Activated T-cell treated with anti-CD3 and anti-CD28 coated beads, Interleukin-2, amount 50 U/mL, for 24 hours (primary cell): Measurements from ENCODE around the gene RNF169.
A peak's percentile ranks its signal among the peaks of the same experiment; 100 is the strongest.
"Not testable (repeated sequence)": the region's sequence is repeated elsewhere in the genome, so short reads cannot be mapped to it uniquely, and the experiment has no call there.

ENCODE experiments used
- DNase-seq: peaks from one replicate; pipeline ENCODE4 v3.0.0-alpha.2; 2020
- H3K27ac Mint-ChIP-seq: 2 replicates; pipeline ENCODE4 v1.8.0; 2020; ENCODE audit warnings: mild to moderate bottlenecking, mixed read lengths
- H3K27me3 Mint-ChIP-seq: 2 replicates; pipeline ENCODE4 v1.8.0; 2020; ENCODE audit warnings: mixed read lengths
- H3K36me3 Mint-ChIP-seq: 2 replicates; pipeline ENCODE4 v1.8.0; 2020; ENCODE audit warnings: low read depth, mixed read lengths
- H3K4me1 Mint-ChIP-seq: 2 replicates; pipeline ENCODE4 v1.8.0; 2020; ENCODE audit warnings: low read depth, mixed read lengths
- H3K4me3 Mint-ChIP-seq: 2 replicates; pipeline ENCODE4 v1.8.0; 2020; ENCODE audit warnings: mild to moderate bottlenecking, moderate library complexity, mixed read lengths
- H3K9me3 Mint-ChIP-seq: 2 replicates; pipeline ENCODE4 v1.8.0; 2020; ENCODE audit warnings: mixed read lengths

RNF169 gene

GRCh38 chr11:74743640-74744039 lies 5.0 kb upstream of the RNF169 start:
- no peaks in the 10 kb centered on the region for H3K36me3 Mint-ChIP-seq
- H3K4me3 Mint-ChIP-seq: no peak overlapping the region
- peak overlapping the region; percentile 31 for H3K27ac Mint-ChIP-seq
- H3K9me3 Mint-ChIP-seq: no peaks in the 10 kb centered on the region
- peaks cover 31% of the 10 kb centered on the region for H3K4me1 Mint-ChIP-seq
- H3K27me3 Mint-ChIP-seq: no peaks in the 10 kb centered on the region
- DNase-seq: no peak

GRCh38 chr11:74744277-74744676 lies 4.4 kb upstream of the RNF169 start:
- no peaks in the 10 kb centered on the region for H3K36me3 Mint-ChIP-seq
- H3K27me3 Mint-ChIP-seq: no peaks in the 10 kb centered on the region
- H3K4me1 Mint-ChIP-seq: peaks cover 31% of the 10 kb centered on the region
- no peaks in the 10 kb centered on the region for H3K9me3 Mint-ChIP-seq
- no peak overlapping the region for H3K27ac Mint-ChIP-seq
- no peak for DNase-seq
- H3K4me3 Mint-ChIP-seq: no peak overlapping the region

GRCh38 chr11:74746868-74747267 lies 1.8 kb upstream of the RNF169 start:
- no peaks in the 10 kb centered on the region for H3K27me3 Mint-ChIP-seq
- H3K36me3 Mint-ChIP-seq: peaks cover 10% of the 10 kb centered on the region
- no peak for DNase-seq
- no peaks in the 10 kb centered on the region for H3K9me3 Mint-ChIP-seq
- H3K4me1 Mint-ChIP-seq: peaks cover 37% of the 10 kb centered on the region
- H3K27ac Mint-ChIP-seq: no peak overlapping the region
- H3K4me3 Mint-ChIP-seq: no peak overlapping the region

- Mint-ChIP-seq H3K36me3 (peaks cover 13% of the 10 kb centered on the region), H3K27me3 (no peaks in the 10 kb centered on the region), H3K4me1 (peaks cover 49% of the 10 kb centered on the region), H3K27ac (peak overlapping the region; percentile 88), H3K4me3 (peak overlapping the region; percentile 87), H3K9me3 (no peaks in the 10 kb centered on the region)
- DNase-seq: peak; percentile 77
Observed at GRCh38 chr11:74749127-74749964, 697 bp downstream of the RNF169 start.

- Mint-ChIP-seq H3K27me3 (no peaks in the 10 kb centered on the region), H3K27ac (peak overlapping the region; percentile 88), H3K4me1 (peaks cover 55% of the 10 kb centered on the region), H3K9me3 (no peaks in the 10 kb centered on the region), H3K4me3 (peak overlapping the region; percentile 87), H3K36me3 (peaks cover 15% of the 10 kb centered on the region)
- no peak for DNase-seq
Observed at GRCh38 chr11:74749965-74750296, 1.3 kb downstream of the RNF169 start.

- Mint-ChIP-seq H3K4me1 (peaks cover 61% of the 10 kb centered on the region), H3K36me3 (peaks cover 15% of the 10 kb centered on the region), H3K4me3 (peak overlapping the region; percentile 87)
- not testable (repeated sequence) for H3K27me3 Mint-ChIP-seq, H3K27ac Mint-ChIP-seq, H3K9me3 Mint-ChIP-seq, DNase-seq
Observed at GRCh38 chr11:74750598-74750997, 1.9 kb downstream of the RNF169 start.

GRCh38 chr11:74751303-74751702 lies 2.7 kb downstream of the RNF169 start:
- peaks cover 59% of the 10 kb centered on the region for H3K4me1 Mint-ChIP-seq
- no peaks in the 10 kb centered on the region for H3K27me3 Mint-ChIP-seq
- peak overlapping the region; percentile 17 for H3K4me3 Mint-ChIP-seq
- peaks cover 15% of the 10 kb centered on the region for H3K36me3 Mint-ChIP-seq
- peaks cover under 1% of the 10 kb centered on the region for H3K9me3 Mint-ChIP-seq
- H3K27ac Mint-ChIP-seq: no peak overlapping the region
- no peak for DNase-seq

- Mint-ChIP-seq H3K27ac (peak overlapping the region; percentile 67), H3K9me3 (peaks cover 4% of the 10 kb centered on the region), H3K4me3 (no peak overlapping the region), H3K36me3 (peaks cover 16% of the 10 kb centered on the region), H3K4me1 (peaks cover 38% of the 10 kb centered on the region), H3K27me3 (no peaks in the 10 kb centered on the region)
- DNase-seq: no peak
Observed at GRCh38 chr11:74754507-74755252, 6.0 kb downstream of the RNF169 start.

- DNase-seq: no peak
- H3K27me3 Mint-ChIP-seq: no peaks in the 10 kb centered on the region
- H3K9me3 Mint-ChIP-seq: peaks cover 4% of the 10 kb centered on the region
- H3K36me3 Mint-ChIP-seq: peaks cover 12% of the 10 kb centered on the region
- no peak overlapping the region for H3K4me3 Mint-ChIP-seq
- peaks cover 33% of the 10 kb centered on the region for H3K4me1 Mint-ChIP-seq
- no peak overlapping the region for H3K27ac Mint-ChIP-seq
Observed at GRCh38 chr11:74755395-74755995, 6.8 kb downstream of the RNF169 start.

- Mint-ChIP-seq H3K36me3 (peaks cover 10% of the 10 kb centered on the region), H3K9me3 (peaks cover 4% of the 10 kb centered on the region), H3K27ac (no peak overlapping the region), H3K4me3 (no peak overlapping the region), H3K4me1 (peaks cover 27% of the 10 kb centered on the region), H3K27me3 (no peaks in the 10 kb centered on the region)
- no peak for DNase-seq
Observed at GRCh38 chr11:74756571-74756970, 7.9 kb downstream of the RNF169 start.

- Mint-ChIP-seq H3K27me3 (no peaks in the 10 kb centered on the region), H3K27ac (no peak overlapping the region), H3K4me1 (peaks cover 45% of the 10 kb centered on the region), H3K9me3 (no peaks in the 10 kb centered on the region), H3K36me3 (peaks cover 25% of the 10 kb centered on the region), H3K4me3 (no peak overlapping the region)
- DNase-seq: no peak
Observed at GRCh38 chr11:74766905-74767304, 18.3 kb downstream of the RNF169 start.

- H3K9me3 Mint-ChIP-seq, H3K27me3 Mint-ChIP-seq: not testable (repeated sequence)
- H3K36me3 Mint-ChIP-seq: peaks cover 14% of the 10 kb centered on the region
- peak overlapping the region; percentile 61 for H3K27ac Mint-ChIP-seq
- DNase-seq: peak; percentile 51
- H3K4me3 Mint-ChIP-seq: peak overlapping the region; percentile 23
- peaks cover 41% of the 10 kb centered on the region for H3K4me1 Mint-ChIP-seq
Observed at GRCh38 chr11:74768172-74768651, 19.6 kb downstream of the RNF169 start.

GRCh38 chr11:74769055-74769707 lies 20.5 kb downstream of the RNF169 start:
- H3K4me1 Mint-ChIP-seq: peaks cover 41% of the 10 kb centered on the region
- peak overlapping the region; percentile 55 for H3K27ac Mint-ChIP-seq
- peaks cover 7% of the 10 kb centered on the region for H3K36me3 Mint-ChIP-seq
- no peaks in the 10 kb centered on the region for H3K27me3 Mint-ChIP-seq
- no peak for DNase-seq
- no peak overlapping the region for H3K4me3 Mint-ChIP-seq
- no peaks in the 10 kb centered on the region for H3K9me3 Mint-ChIP-seq

- no peak for DNase-seq
- H3K9me3 Mint-ChIP-seq: no peaks in the 10 kb centered on the region
- H3K27me3 Mint-ChIP-seq: no peaks in the 10 kb centered on the region
- peaks cover 47% of the 10 kb centered on the region for H3K4me1 Mint-ChIP-seq
- no peak overlapping the region for H3K27ac Mint-ChIP-seq
- no peak overlapping the region for H3K4me3 Mint-ChIP-seq
- peaks cover 8% of the 10 kb centered on the region for H3K36me3 Mint-ChIP-seq
Observed at GRCh38 chr11:74770456-74770855, 21.8 kb downstream of the RNF169 start.
